IMR-90 (cell line): ENCODE data around the gene STX1B.

Experiments used
- BHLHE40 ChIP-seq: fragments of 150-350 bp; IDR thresholded peaks from 2 replicates; pipeline ENCODE4 v1.6.1; 2016; ENCODE audit warnings: mild to moderate bottlenecking, low read depth, low read length
- CTCF ChIP-seq: conservative IDR thresholded peaks from 2 replicates; pipeline ENCODE4 v1.5.1; 2012; ENCODE audit warnings: mild to moderate bottlenecking, low read depth, low read length, improper control_type of control experiment
- ELK1 ChIP-seq: fragments of 150-350 bp; IDR thresholded peaks from 2 replicates; pipeline ENCODE4 v1.6.1; 2016; ENCODE audit warnings: low read depth, mild to moderate bottlenecking, low read length, moderate library complexity, borderline replicate concordance
- POLR2A ChIP-seq: IDR thresholded peaks from 2 replicates; pipeline ENCODE4 v1.6.1; 2012; ENCODE audit warnings: mild to moderate bottlenecking, low read depth, low read length
- RAD21 ChIP-seq: IDR thresholded peaks from 2 replicates; pipeline ENCODE4 v1.6.1; 2012; ENCODE audit warnings: low read length, improper control_type of control experiment

- TF ChIP-seq RAD21, result no peak; the same call in 1 of the 2 replicates
- TF ChIP-seq POLR2A, result peak; percentile 31; the same call in 1 of the 2 replicates
- TF ChIP-seq BHLHE40, result 0 out of 2 replicates have a peak, but pooled peaks have one; percentile 18
- no peak for TF ChIP-seq CTCF
- TF ChIP-seq ELK1, result no peak
Observed at GRCh38 chr16:31052114-31052513, 41.7 kb upstream of the STX1B start.
